ENCODE results near the gene THOC5.
A peak's percentile ranks its signal among the peaks of the same experiment; 100 is the strongest.

Gene THOC5

DNA sequence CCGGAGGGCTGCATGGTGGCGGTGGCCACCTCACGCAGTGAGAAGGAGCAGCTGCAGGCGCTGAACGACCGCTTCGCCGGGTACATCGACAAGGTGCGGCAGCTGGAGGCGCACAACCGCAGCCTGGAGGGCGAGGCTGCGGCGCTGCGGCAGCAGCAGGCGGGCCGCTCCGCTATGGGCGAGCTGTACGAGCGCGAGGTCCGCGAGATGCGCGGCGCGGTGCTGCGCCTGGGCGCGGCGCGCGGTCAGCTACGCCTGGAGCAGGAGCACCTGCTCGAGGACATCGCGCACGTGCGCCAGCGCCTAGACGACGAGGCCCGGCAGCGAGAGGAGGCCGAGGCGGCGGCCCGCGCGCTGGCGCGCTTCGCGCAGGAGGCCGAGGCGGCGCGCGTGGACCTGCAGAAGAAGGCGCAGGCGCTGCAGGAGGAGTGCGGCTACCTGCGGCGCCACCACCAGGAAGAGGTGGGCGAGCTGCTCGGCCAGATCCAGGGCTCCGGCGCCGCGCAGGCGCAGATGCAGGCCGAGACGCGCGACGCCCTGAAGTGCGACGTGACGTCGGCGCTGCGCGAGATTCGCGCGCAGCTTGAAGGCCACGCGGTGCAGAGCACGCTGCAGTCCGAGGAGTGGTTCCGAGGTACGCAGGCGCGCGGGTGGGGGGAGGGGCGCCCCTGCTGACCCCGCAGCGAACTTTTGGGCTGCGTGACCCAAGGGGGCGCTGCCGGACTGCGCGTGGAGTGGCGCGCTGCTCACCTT, 72.9 kb downstream of the THOC5 start:
- no peak for DNase-seq

DNA sequence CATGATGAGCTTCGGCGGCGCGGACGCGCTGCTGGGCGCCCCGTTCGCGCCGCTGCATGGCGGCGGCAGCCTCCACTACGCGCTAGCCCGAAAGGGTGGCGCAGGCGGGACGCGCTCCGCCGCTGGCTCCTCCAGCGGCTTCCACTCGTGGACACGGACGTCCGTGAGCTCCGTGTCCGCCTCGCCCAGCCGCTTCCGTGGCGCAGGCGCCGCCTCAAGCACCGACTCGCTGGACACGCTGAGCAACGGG, 73.4 kb downstream of the THOC5 start:
- H3K27ac ChIP-seq, result no peak overlapping the region
- H3K4me3 ChIP-seq, result peak overlapping the region in 1 of 2 donors; percentile 31
- DNase-seq, result no peak
- intact Hi-C loops (cut with DNase I; ENCODE audit: low total_unique reads), result no loop called here
- TF ChIP-seq, protein P1, sequence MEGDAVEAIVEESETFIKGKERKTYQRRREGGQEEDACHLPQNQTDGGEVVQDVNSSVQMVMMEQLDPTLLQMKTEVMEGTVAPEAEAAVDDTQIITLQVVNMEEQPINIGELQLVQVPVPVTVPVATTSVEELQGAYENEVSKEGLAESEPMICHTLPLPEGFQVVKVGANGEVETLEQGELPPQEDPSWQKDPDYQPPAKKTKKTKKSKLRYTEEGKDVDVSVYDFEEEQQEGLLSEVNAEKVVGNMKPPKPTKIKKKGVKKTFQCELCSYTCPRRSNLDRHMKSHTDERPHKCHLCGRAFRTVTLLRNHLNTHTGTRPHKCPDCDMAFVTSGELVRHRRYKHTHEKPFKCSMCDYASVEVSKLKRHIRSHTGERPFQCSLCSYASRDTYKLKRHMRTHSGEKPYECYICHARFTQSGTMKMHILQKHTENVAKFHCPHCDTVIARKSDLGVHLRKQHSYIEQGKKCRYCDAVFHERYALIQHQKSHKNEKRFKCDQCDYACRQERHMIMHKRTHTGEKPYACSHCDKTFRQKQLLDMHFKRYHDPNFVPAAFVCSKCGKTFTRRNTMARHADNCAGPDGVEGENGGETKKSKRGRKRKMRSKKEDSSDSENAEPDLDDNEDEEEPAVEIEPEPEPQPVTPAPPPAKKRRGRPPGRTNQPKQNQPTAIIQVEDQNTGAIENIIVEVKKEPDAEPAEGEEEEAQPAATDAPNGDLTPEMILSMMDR (IDR thresholded peaks at IDR 0.05), result no peak
- H3K27me3 ChIP-seq, result peaks cover 0 to 81% of the 10 kb centered on the region in 2 donors
- H3K4me1 ChIP-seq, result peaks cover 0 to 20% (median 13%) of the 10 kb centered on the region in 4 donors
- H3K9me3 ChIP-seq, result no peaks in the 10 kb centered on the region
- H3K36me3 ChIP-seq, result no peaks in the 10 kb centered on the region

More for the DNA sequence above, 72.9 kb downstream of the THOC5 start:
- peaks cover 0 to 20% (median 13%) of the 10 kb centered on the region in 4 donors for H3K4me1 ChIP-seq
- no peak overlapping the region for H3K27ac ChIP-seq
- H3K9me3 ChIP-seq, result no peaks in the 10 kb centered on the region
- intact Hi-C loops (cut with DNase I; ENCODE audit: low total_unique reads), result no loop called here
- H3K27me3 ChIP-seq, result peaks cover 0 to 76% of the 10 kb centered on the region in 2 donors
- H3K4me3 ChIP-seq, result peak overlapping the region; percentile 7 to 31
- H3K36me3 ChIP-seq, result no peaks in the 10 kb centered on the region
- TF ChIP-seq, protein P1 (IDR thresholded peaks at IDR 0.05), result no peak

DNA sequence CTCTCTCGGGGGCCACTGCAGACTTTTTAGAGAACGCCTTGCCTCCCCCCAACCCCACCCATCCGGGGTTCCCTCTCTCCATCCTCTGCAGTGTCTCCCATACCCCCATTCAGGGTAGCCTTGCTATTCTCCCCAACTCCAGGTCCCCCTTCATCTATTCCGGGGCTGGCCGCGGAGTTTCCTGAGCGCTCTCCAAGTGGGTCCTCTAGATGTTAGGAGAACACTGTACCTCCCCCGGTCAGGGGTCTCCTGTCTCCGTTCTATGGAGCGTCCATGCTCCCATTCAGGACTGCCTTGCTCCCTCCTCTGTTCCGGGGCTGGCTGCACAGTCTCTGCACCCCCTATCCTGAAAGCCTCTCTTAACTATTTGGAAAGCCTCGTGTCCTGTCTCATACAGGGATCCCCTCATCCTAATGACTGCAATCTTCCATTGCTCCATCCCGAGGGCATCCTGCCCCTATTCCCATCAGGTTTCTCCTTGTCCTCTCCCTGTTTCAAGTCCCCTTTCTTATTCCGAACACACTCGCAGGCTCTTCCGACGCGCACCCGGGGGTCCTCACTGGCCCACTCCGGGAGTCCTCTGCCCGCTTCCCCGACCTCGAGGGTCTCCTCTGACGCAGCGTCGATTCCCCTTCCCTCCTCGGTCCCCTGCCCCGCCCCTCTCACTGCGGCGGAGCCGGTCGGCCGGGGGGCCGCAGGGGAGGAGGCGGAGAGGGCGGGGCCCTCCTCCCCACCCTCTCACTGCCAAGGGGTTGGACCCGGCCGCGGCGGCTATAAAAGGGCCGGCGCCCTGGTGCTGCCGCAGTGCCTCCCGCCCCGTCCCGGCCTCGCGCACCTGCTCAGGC, 73.9 kb downstream of the THOC5 start, which contains the start of gene NEFH:
Gene NEFH (plus strand): TSS at position 802 of the 845 bp plus-strand sequence. CDS start 45 bp downstream, outside the sequence.
- no peak for DNase-seq
- Histone ChIP-seq H3K27me3 (peaks cover 0 to 83% of the 10 kb centered on the region in 2 donors), H3K4me1 (peaks cover 0 to 20% (median 13%) of the 10 kb centered on the region in 4 donors), H3K27ac (no peak within 1 kb of the TSS), H3K9me3 (no peaks in the 10 kb centered on the region), H3K36me3 (no peaks in the 10 kb centered on the region), H3K4me3 (peak within 1 kb of the TSS; percentile 7 to 31)
- TF ChIP-seq, protein P1 (IDR thresholded peaks at IDR 0.05), result no peak
- intact Hi-C loops (cut with DNase I; ENCODE audit: low total_unique reads), result no loop called here

GRCh38 chr22:29478326-29479276, 75.0 kb downstream of the THOC5 start:
- Histone ChIP-seq H3K9me3 (no peaks in the 10 kb centered on the region), H3K36me3 (no peaks in the 10 kb centered on the region), H3K4me1 (peaks cover 0 to 20% (median 13%) of the 10 kb centered on the region in 4 donors), H3K4me3 (no peak overlapping the region), H3K27me3 (peaks cover 0 to 88% of the 10 kb centered on the region in 2 donors), H3K27ac (no peak overlapping the region)
- intact Hi-C loops (cut with DNase I; ENCODE audit: low total_unique reads), result no loop called here
- TF ChIP-seq, protein P1 (IDR thresholded peaks at IDR 0.05), result no peak
- no peak for DNase-seq

DNA sequence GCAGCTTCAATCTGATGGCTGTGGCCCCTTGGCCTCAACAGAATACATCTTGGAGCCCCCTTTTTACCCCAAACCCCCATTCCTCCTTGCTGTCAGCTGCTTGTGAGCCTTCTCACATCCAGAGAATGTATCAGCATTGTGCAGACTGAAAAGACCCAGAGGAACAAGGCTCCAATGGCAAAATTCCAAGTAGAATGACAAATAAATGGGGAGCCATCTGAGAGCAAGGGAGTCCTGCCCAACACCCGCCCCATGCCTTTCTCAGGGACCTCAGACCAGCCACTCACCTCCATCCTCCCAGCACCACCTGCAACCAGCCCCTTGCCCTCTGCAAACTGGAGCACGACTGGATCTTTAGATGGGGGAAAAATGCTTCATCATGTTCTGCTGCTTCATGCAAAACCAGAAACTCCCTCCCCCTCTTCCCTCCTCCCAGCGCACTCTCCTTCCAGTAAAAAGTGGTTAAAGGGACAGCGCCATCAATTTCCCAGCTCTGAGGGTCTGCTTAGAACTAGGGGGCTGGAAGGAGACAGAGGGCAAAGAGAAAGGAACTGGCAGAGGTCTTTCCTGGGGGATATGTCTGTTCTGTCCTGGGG, 75.7 kb downstream of the THOC5 start:
- H3K9me3 ChIP-seq, result no peaks in the 10 kb centered on the region
- intact Hi-C loops (cut with DNase I; ENCODE audit: low total_unique reads), result no loop called here
- no peak for DNase-seq
- H3K4me1 ChIP-seq, result peaks cover 0 to 20% (median 13%) of the 10 kb centered on the region in 4 donors
- H3K27me3 ChIP-seq, result peaks cover 0 to 86% of the 10 kb centered on the region in 2 donors
- H3K27ac ChIP-seq, result no peak overlapping the region
- TF ChIP-seq, protein P1 (IDR thresholded peaks at IDR 0.05), result no peak
- H3K4me3 ChIP-seq, result no peak overlapping the region
- H3K36me3 ChIP-seq, result no peaks in the 10 kb centered on the region
